GM12875 (cell line): ENCODE data around the gene AURKB.
A peak's percentile ranks its signal among the peaks of the same experiment; 100 is the strongest.

ENCODE experiments used
- H3K4me3 ChIP-seq: one replicate; pipeline ENCODE4 v1.5.1; 2011; ENCODE audit warnings: low read depth, low read length, control low read depth
- CTCF ChIP-seq: IDR thresholded peaks from 2 replicates; pipeline ENCODE4 v1.5.1; 2011; ENCODE audit warnings: low read depth, mild to moderate bottlenecking, control low read depth, inconsistent platforms, low read length, moderate library complexity, borderline replicate concordance; ENCODE audit not compliant: insufficient read depth

Gene AURKB

GRCh38 chr17:8161289-8162232, 48.8 kb downstream of the AURKB start:
- H3K4me3 ChIP-seq, result peak overlapping the region; percentile 92
- TF ChIP-seq CTCF, result no peak

- no peak overlapping the region for H3K4me3 ChIP-seq
- no peak for TF ChIP-seq CTCF
These were observed 49.6 kb downstream of the AURKB start for GRCh38 chr17:8160741-8161221.

- H3K4me3 ChIP-seq, result no peak overlapping the region
- no peak for TF ChIP-seq CTCF
These were observed 50.2 kb downstream of the AURKB start for GRCh38 chr17:8160224-8160577.

- H3K4me3 ChIP-seq, result no peak overlapping the region
- TF ChIP-seq CTCF, result no peak
These were observed 50.7 kb downstream of the AURKB start for GRCh38 chr17:8159459-8160223.

- TF ChIP-seq CTCF, result no peak
These were observed 51.4 kb downstream of the AURKB start for GRCh38 chr17:8159032-8159400.

GRCh38 chr17:8158267-8159031, 51.9 kb downstream of the AURKB start:
- H3K4me3 ChIP-seq, result no peak overlapping the region
- peak; percentile 85 for TF ChIP-seq CTCF

More at GRCh38 chr17:8159032-8159400, 51.4 kb downstream of the AURKB start:
- H3K4me3 ChIP-seq, result no peak overlapping the region
